K562 (cell line): Measurements from ENCODE around the gene SH3TC2. TPM values are rescaled to one million over a fixed set of nuclear protein-coding genes. Genes with fewer than 3 reads are reported as not detected.

Experiments used
- ATAC-seq: fragments of 200-7000 bp; cut with Tn5 transposase; 3 replicates; pipeline ENCODE4 v1.9.1; 2020; ENCODE audit warnings: moderate library complexity
- BruUV-seq: library from RNA; stranded (reverse); fragments of 400-500 nt; replicated peaks from 2 replicates; lab custom pipeline; 2021; lab: Mats Ljungman, UMichigan
- CTCF ChIA-PET: fragments of 300-600 bp; formaldehyde crosslinking; extraction: SDS; loops from one replicate; lab custom pipeline; 2021; ENCODE audit warnings: low intra/inter-chr PET ratio; lab: Yijun Ruan, JAX
- POLR2A ChIA-PET: fragments of 300-600, 350-650 bp; sonication (Branson Sonifier 250); formaldehyde crosslinking; extraction: SDS; loops from one replicate; lab custom pipeline; 2021; ENCODE audit warnings: antibody characterized with exemption, inconsistent platforms; lab: Yijun Ruan, JAX
- DNase-seq, 4 experiments: peaks; one replicate each; pipeline versions ENCODE4 v3.0.0 to v3.0.0-alpha.2; 2011 to 2018; ENCODE audit warnings: low spot score in 3 of 4, mixed read lengths in 3 of 4; ENCODE audit errors: extremely low read depth in 1 of 4
- FAIRE-seq: peaks from 2 replicates; lab custom pipeline; 2011; peaks lifted over from hg19 to GRCh38; lab: Jason Lieb, UNC
- H2AFZ ChIP-seq: 2 replicates; pipeline ENCODE4 v1.6.0; 2011; ENCODE audit warnings: low read depth, low read length, control low read depth, inconsistent platforms
- H3K27ac ChIP-seq: fragments of 200-600 bp; 3 replicates; pipeline ENCODE4 v1.8.0; 2011; ENCODE audit warnings: low read depth, mild to moderate bottlenecking, control low read depth, inconsistent platforms, low read length, moderate library complexity, mixed read lengths; ENCODE audit errors: extremely low read depth
- H3K27me3 ChIP-seq, 2 experiments: fragments of 300-600 bp in 1 of 2; 2 replicates in 1 of 2; 3 replicates in 1 of 2; pipeline versions ENCODE4 v1.6.0 to v1.8.0; 2011; ENCODE audit warnings: inconsistent platforms in 2 of 2, low read length in 2 of 2, mild to moderate bottlenecking in 1 of 2, mixed read lengths in 1 of 2, moderate library complexity in 1 of 2; ENCODE audit not compliant: control insufficient read depth in 2 of 2, insufficient read depth in 2 of 2
- H3K36me3 ChIP-seq: fragments of 300-600 bp; 3 replicates; pipeline ENCODE4 v1.8.0; 2011; ENCODE audit warnings: mild to moderate bottlenecking, low read length, inconsistent platforms; ENCODE audit not compliant: control insufficient read depth, insufficient read depth
- H3K4me1 ChIP-seq, 2 experiments: fragments of 200-600 bp in 1 of 2; replicated peaks in 1 of 2; 2 replicates in 1 of 2; 3 replicates in 1 of 2; pipeline versions ENCODE4 v1.5.1 to v1.8.0; 2011; ENCODE audit warnings: inconsistent platforms in 2 of 2, low read length in 2 of 2, mild to moderate bottlenecking in 1 of 2, mixed read lengths in 1 of 2, moderate library complexity in 1 of 2; ENCODE audit not compliant: control insufficient read depth in 2 of 2, insufficient read depth in 2 of 2
- H3K4me2 ChIP-seq: 2 replicates; pipeline ENCODE4 v1.6.1; 2011; ENCODE audit warnings: low read length, control low read depth, inconsistent platforms, mixed read lengths; ENCODE audit not compliant: insufficient read depth
- H3K4me3 ChIP-seq: fragments of 200-600 bp; sonication (generic), shearing (Covaris generic); 2 replicates; pipeline ENCODE4 v1.5.1; 2016; ENCODE audit warnings: control low read depth, inconsistent platforms
- H3K79me2 ChIP-seq: fragments of 200-600 bp; 3 replicates; pipeline ENCODE4 v1.8.0; 2011; ENCODE audit warnings: low read length, inconsistent platforms; ENCODE audit not compliant: control insufficient read depth, insufficient read depth
- H3K9ac ChIP-seq, 2 experiments: 2 replicates each; pipeline versions ENCODE4 v1.6.0 to v1.6.1; 2011; ENCODE audit warnings: low read depth in 2 of 2, low read length in 2 of 2, control low read depth in 1 of 2, inconsistent platforms in 1 of 2, mild to moderate bottlenecking in 1 of 2, mixed read lengths in 1 of 2; ENCODE audit not compliant: insufficient read depth in 1 of 2
- H3K9me1 ChIP-seq: one replicate; pipeline ENCODE4 v1.6.0; 2011; ENCODE audit warnings: inconsistent platforms, mild to moderate bottlenecking, low read length, moderate library complexity; ENCODE audit not compliant: control insufficient read depth, insufficient read depth
- H3K9me3 ChIP-seq: replicated peaks from 2 replicates; pipeline ENCODE4 v1.5.1; 2011; ENCODE audit warnings: low read depth, low read length, inconsistent platforms; ENCODE audit not compliant: control insufficient read depth, insufficient read depth
- H4K20me1 ChIP-seq: replicated peaks from 2 replicates; pipeline ENCODE4 v1.6.1; 2011; ENCODE audit warnings: low read length, inconsistent platforms, mixed read lengths; ENCODE audit not compliant: control insufficient read depth, insufficient read depth
- RERE ChIP-seq: sonication (generic); formaldehyde crosslinking; IDR thresholded peaks from 2 replicates; pipeline ENCODE4 v1.8.0; 2023; ENCODE audit warnings: missing genetic modification reagents, mild to moderate bottlenecking, borderline replicate concordance
- ZNF217 ChIP-seq: sonication (generic); formaldehyde crosslinking; IDR thresholded peaks from 2 replicates; pipeline ENCODE4 v1.8.0; 2022; ENCODE audit warnings: mild to moderate bottlenecking, missing genetic modification reagents
- ZNF444 ChIP-seq: fragments of 250-450 bp; sonication (Bioruptor Pico); IDR thresholded peaks from 2 replicates; pipeline ENCODE4 v1.4.0; 2020; ENCODE audit warnings: mild to moderate bottlenecking, moderate library complexity
- WGBS: fragments of 100-300 bp; shearing (Covaris generic); methylation state at CpG from one replicate; pipeline ENCODE4 v1.1.6; 2016; ENCODE audit warnings: low coverage, mixed read lengths; ENCODE audit not compliant: insufficient coverage; ENCODE audit errors: missing lambda C conversion rate; 5-methylcytosine and 5-hydroxymethylcytosine counted together
- in situ Hi-C: fragments of 300-500 bp; cut with MboI; formaldehyde crosslinking; loops from 4 replicates; pipeline ENCODE4 v1.15.0; 2018; ENCODE audit warnings: inconsistent platforms, mixed read lengths
- intact Hi-C: fragments of 100-400 bp; cut with micrococcal nuclease; formaldehyde crosslinking; loops from 2 replicates; pipeline ENCODE4 v1.14.2; 2022
- polyA plus RNA-seq, 8 experiments: library from polyadenylated mRNA; depleted of rRNA in 4 of 8; stranded (reverse) in 5 of 8; unstranded in 3 of 8; fragments of >200 nt; fragmentation: Nextera tagmentation in 2 of 8; fragmentation: Illumina TruSeq in 1 of 8; extraction: Ambion mirVana in 2 of 8; extraction: Trizol in 1 of 8; gene quantifications; 2 replicates each; pipeline versions ENCODE4 v1.2.1 to v1.2.3, GENCODE V29; 2011 to 2014; ENCODE audit warnings: inconsistent platforms in 1 of 8, missing spikeins in 1 of 8
- total RNA-seq, 7 experiments: library from RNA; depleted of rRNA in 6 of 7; stranded (reverse); fragments of >200 nt in 6 of 7; fragmentation: Illumina TruSeq in 2 of 7; extraction: Trizol in 2 of 7; gene quantifications; 2 replicates each; pipeline versions ENCODE4 v1.2.1 to v1.2.3, GENCODE V29; 2011 to 2021; ENCODE audit warnings: low replicate concordance in 1 of 7

Gene SH3TC2
- total and polyA plus RNA-seq, 9 of the 15 experiments (the other 6 are each of a cell fraction or from before 2014, with no cell fraction given), result 0.03 to 0.80 (median 0.55) TPM; not detected in 1

GRCh38 chr5:148967783-148968182, 95.1 kb downstream of the SH3TC2 start:
- FAIRE-seq, result no peak
- intact Hi-C loops (loop anchor here (5.0 kb wide), 1 partner anchor 145 kb away; no protein-coding TSS in a partner anchor), in situ Hi-C loops (loop anchor here (10.0 kb wide), 1 partner anchor 233 kb away; no protein-coding TSS in a partner anchor)

More at GRCh38 chr5:148967783-148968182, 95.1 kb downstream of the SH3TC2 start:
- Histone ChIP-seq H3K4me1 (no peaks in the 10 kb centered on the region), H3K79me2 (no peaks in the 10 kb centered on the region), H3K27ac (no peak overlapping the region), H4K20me1 (no peaks in the 10 kb centered on the region), H3K36me3 (no peaks in the 10 kb centered on the region), H3K9me1 (no peaks in the 10 kb centered on the region), H2AFZ (no peak overlapping the region)
- POLR2A ChIA-PET, result interaction anchor here (1.6 kb wide), 1 partner anchor 10 kb away, joined by 4 read pairs; no protein-coding TSS in a partner anchor
- CTCF ChIA-PET, result no interaction called here
- ATAC-seq, result no peak
- no TSS peak for BruUV-seq
- TF ChIP-seq ZNF217 (CRISPR knock-in tag), result no peak
- TF ChIP-seq RERE (CRISPR knock-in tag), result no peak
- no peak for TF ChIP-seq ZNF444
- TF ChIP-seq, all 486 proteins: peak for 0
- Histone ChIP-seq H3K27me3 (peaks cover 11 to 15% of the 10 kb centered on the region in 2 experiments; a peak in 4 of 5 replicates), H3K9ac (no peak overlapping the region), H3K4me2 (no peak overlapping the region), H3K9me3 (no peaks in the 10 kb centered on the region), H3K4me3 (no peak overlapping the region)
- 0% methylated on average over 4 of the region's 4 CpGs for WGBS
- DNase-seq, result no peak
